ENCODE results near the gene SLC35F3.

- TF ChIP-seq CTCF (IDR thresholded peaks at IDR 0.05; ENCODE audit: poor library complexity) (no peak), EZH2phosphoT487 (IDR thresholded peaks at IDR 0.05; ENCODE audit: low read depth, severe bottlenecking, unreplicated experiment) (no peak), EZH2 (IDR thresholded peaks at IDR 0.05; ENCODE audit: borderline replicate concordance) (no peak)
Measured at GRCh38 chr1:233864578-233864977, 39.9 kb upstream of the SLC35F3 start.
